ENCODE data around the gene MOSMO.
"Not testable (repeated sequence)": the region's sequence is repeated elsewhere in the genome, so short reads cannot be mapped to it uniquely, and the experiment has no call there.

The MOSMO gene

GRCh38 chr16:22007509-22008214, at the start of gene MOSMO:
Gene MOSMO (plus strand): TSS chr16:22008111. CDS start chr16:22008302, 191 bp downstream.
- peak; percentile 67 for DNase-seq

GRCh38 chr16:21959050-21959449, 48.9 kb upstream of the MOSMO start:
- DNase-seq: no peak

GRCh38 chr16:21962475-21962874, 45.4 kb upstream of the MOSMO start:
- DNase-seq: no peak

DNA sequence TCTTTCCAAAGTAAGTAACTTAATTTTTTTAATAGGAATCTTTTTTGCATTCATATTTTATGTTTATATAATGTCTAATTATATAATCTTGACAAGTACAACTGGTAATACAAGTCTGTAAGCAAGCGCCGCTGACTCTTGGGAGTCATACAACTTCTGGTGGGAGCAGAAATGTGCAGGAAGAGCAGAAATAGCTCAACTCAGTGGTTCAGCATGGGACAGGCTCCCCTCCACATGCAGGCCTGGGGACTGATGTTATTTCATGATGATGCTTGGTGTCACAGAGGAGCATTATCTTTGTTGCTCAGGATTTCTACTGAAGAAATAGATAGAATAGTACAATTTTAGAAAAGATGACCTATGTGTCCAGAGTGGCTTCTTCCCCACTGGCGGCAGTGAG, 44.0 kb upstream of the MOSMO start:
- DNase-seq: no peak

DNA sequence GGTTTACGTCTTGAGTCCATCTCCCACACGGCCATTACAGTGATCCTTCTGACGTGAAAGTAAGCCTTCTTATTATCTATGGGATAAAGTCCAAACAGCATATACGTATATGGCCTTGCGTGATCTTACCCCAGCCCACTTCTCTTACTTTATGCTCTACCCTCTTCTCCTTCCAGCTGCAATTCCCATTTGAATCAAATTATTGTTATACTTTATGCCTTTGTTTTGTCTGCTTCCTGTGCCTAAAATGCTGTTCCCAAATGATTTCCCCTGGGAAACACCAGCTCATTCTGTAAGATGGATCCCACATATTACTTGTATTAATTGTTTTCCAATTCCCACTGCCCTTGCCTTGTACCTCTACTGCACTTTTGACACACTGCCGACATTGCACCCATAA, 43.6 kb upstream of the MOSMO start:
- no peak for DNase-seq

DNA sequence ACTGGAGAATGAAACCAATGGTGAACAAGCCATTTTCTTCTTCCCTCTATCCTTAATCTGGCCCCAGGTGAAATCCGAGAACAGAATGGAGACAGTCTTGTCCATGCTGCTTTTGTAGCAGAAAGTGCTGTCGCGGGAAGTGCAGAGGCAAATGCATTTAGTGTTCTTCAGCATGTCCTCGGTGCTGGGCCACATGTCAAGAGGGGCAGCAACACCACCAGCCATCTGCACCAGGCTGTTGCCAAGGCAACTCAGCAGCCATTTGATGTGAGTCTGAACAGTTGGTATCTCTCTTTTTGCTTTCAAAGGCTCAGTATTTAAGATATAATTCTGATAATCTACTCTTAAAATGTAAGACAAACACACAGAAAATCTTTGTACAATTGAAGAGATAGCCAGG, 36.1 kb upstream of the MOSMO start:
- DNase-seq: no peak

GRCh38 chr16:21973945-21974344, 34.0 kb upstream of the MOSMO start:
- no peak for DNase-seq

GRCh38 chr16:21980032-21980431, 27.9 kb upstream of the MOSMO start:
- DNase-seq: no peak

- DNase-seq: no peak
Measured at GRCh38 chr16:21982108-21982507, 25.8 kb upstream of the MOSMO start.

DNA sequence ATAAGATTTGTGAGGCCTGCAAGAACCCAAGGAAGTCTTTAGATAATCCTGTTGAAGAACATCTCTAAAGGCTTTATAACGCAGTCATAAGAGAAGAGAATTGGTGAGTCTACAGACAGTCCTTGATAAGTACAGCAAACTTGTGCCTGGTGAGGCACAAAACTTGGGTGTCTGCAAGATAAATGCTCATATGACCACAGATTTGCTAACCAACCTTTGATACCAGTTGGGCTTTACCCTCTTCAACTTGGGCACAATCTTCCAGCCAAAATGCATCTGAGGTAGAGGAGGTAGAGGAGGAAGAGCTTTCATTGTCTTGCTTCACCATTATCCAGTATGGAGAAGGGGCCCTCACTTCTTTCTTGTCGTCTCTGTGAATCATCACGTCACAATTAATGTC, 23.8 kb upstream of the MOSMO start:
- DNase-seq: no peak

DNA sequence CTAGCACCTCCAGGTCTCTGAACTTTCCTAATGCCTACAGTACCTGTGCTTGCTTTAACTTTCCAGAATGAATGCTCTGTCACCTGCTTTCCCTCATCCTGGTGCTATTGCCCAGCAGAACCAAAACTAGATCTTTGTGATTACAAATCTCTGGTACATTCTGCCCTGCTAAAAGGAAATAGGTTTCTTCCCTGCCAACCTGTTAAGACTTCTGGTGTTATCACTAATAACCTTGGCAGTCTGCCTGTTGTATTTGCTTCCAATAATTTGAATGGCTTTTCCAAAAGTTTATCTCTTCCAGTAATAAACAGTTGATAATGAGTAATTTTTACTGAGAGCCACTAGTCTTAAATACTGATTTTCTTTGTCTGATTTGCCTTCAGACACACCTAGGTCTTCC, 22.4 kb upstream of the MOSMO start:
- no peak for DNase-seq

DNA sequence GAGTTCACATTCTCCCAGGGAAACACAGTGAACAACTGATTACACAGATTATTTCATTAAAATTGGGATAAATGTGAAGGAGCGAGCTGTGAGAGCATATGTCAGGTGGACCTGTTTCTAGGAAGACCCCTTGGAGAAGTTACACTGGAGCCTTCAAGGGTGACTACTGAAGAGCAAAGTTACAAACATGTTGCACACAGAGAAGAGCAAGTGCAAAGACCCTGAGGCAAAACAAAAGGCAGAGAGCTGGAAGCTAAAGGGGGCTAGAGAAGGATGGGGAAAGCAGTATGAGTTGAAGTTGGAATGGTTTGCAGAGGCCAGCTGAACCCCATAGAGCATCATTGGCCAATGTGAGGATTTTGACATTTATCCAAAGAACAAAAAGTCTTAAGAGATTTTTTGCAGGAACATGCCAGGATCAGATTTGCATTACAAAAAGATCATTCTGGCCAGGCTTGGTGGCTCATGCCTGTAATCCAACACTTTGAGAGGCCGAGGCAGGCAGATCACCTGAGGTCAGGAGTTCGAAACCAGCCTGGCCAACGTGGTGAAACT, 21.1 kb upstream of the MOSMO start:
- no peak for DNase-seq

DNA sequence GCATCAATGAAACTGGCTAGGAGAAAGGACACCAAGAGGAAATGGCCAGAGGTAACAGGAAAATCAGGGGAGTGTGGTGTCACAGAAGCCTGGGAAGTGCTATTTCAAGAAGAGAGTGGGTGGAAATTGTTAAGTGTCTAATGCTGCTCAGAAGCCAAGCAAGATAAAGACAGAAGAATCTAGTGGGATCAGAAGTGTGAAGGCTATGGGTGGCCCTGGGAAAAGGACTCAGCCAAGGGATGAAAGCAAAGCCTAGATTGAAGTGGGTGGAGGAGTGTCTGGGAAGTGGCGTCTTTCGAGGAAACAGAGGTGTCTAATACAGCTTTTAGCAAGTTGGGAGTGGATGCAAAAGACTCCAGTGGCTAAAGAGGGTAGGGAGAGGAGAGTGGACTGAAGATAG, 20.4 kb upstream of the MOSMO start:
- DNase-seq: no peak

DNA sequence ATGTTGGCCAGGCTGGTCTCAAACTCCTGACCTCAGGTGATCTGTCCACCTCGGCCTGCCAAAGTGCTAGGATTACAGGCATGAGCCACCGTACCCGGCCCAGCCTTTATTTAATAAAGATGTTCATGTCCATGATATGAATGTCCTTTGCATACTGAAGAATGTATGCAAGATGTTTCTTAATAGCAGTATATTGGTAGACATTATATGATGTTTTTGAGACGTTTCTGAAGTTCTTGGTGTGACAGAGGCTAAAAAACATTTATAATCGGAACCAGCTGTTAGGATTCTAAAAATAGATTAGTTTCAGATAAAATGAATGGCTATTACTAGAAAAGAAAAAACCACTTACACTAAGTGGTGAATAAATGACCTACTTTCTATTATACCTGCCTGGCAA, 18.8 kb upstream of the MOSMO start:
- no peak for DNase-seq

DNA sequence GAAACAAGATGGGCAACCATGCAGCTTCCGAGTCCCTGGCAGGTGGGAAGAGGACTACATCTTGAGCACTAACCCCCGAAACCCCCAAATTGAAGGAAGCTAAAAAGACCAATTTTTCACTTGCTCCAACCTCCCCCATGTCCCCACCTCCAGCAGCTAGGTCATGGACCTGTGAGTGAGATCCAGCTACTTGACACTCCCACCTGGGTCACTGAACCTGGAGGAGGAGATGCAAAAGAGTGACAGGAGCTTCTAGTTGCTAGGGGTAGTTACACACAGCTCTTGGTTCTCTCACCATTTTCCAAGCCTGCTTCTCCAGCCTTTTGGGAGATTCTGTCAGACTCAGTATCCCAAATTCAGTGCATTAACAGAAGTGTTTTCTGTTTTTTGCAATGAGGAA, 18.2 kb upstream of the MOSMO start:
- DNase-seq: no peak

GRCh38 chr16:21990381-21990944, 17.4 kb upstream of the MOSMO start:
- no peak for DNase-seq

DNA sequence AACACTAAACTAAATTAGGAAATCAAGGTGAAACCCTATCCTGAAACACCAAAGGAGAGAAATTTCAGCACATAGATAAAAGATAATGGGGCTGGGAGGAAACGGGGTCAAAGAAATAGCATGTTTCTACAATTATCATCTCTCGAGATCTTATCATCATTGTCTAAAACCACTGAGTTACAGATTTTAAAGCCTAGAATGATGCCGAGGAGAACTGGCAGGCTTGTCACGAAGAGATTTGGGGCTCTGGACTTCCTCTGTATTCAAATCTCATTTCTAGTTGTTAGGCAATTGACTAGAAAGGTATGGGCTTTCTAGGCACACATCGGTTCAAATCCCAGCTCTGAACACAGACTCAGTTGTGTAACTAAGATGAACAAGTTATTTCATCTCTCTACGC, 16.3 kb upstream of the MOSMO start:
- no peak for DNase-seq

DNA sequence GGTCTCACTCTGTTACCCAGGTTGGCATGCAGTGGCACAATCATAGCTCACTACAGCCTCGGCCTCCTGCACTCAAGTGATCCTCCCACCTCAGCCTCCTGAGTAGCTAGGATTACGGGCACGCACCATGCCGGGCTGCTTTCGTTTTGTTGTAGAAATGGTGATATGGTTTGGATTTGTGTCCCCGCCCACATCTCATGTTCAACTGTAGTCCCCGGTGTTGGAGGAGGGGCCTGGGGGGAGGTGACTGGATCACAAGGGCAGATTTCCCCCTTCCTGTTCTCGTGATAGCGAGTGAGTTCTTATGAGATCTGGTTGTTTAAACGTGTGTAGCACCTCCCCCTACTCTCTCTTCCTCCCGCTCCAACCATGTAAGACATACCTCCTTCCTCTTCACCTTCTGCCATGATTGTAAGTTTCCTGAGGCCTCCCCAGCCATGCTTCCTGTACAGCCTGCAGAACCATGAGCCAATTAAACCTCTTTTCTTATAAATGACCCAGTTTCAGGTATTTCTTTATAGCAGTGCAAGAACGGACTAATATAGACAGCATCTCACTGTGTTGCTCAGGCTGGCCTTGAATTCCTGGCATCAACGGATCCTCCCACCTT, 12.9 kb upstream of the MOSMO start:
- no peak for DNase-seq

- DNase-seq: no peak
Measured at GRCh38 chr16:21996923-21997696, 10.8 kb upstream of the MOSMO start.

- DNase-seq: no peak
Measured at GRCh38 chr16:21997697-21998480, 10.0 kb upstream of the MOSMO start.

DNA sequence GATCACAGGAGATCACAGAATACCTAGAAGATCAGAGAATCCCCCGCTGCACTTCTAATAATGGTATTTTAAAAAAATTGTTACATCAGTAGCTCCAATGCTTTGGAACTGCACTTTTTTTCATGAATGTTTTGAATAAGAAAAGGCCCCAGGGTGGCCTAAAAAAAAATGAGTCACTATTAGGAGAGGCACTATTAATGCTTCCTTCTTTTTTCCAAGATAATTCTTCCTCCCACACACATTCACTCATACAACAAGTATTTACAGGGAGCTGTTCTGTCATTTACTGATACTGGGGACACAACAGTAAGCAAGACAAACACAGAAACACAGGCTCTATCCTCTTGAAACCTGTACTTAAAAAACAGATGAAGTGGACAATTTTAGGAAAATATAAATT, 6.3 kb upstream of the MOSMO start:
- no peak for DNase-seq

DNA sequence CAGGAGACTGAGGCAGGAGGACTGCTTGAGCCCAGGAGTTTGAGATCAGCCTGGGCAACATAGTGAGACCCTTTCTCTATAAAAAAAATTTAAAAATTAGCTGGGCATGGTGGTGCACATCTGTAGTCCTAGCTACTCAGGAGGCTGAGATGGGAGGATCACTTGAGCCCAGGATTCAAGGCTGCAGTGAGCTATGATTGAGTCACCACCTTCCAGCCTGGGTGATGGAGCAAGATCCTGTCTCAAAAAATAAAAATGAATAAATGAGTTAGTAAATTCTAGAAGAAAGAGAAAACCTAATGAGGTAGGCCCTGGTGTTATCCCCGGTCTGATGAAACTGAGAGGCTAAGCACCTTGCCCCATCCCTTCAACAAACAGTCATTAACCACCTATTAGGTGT, 5.9 kb upstream of the MOSMO start:
- not testable (repeated sequence) for DNase-seq

- no peak for DNase-seq
Measured at GRCh38 chr16:22003195-22003594, 4.7 kb upstream of the MOSMO start.

All from CD4-positive, alpha-beta T cell treated with Interleukin-17A for 1 hour (primary cell).